ENCODE results near the gene TAOK1.

The TAOK1 gene

DNA sequence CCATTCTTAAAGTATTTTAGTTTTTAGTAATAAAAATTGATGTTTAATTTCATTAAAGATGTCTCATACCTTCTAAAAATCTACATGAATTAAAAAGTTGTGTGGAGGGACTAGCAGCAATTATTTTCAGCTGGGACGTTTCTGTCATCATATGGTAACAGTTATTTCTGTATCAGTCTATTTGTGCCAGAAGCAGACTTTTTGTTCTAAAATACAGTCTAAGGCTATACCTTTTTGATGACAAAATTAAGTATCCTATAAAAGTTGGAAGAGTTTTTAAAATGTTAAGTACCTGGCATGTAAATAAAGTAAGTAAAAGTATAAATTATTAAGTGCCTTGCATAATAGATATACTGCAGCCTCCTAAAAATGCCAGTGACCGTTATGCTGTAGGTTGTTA is 5.9 kb downstream of the TAOK1 start:
- H3K36me3 Mint-ChIP-seq: peaks cover 7% of the 10 kb centered on the region
- peaks cover 47% of the 10 kb centered on the region for H3K4me1 Mint-ChIP-seq (ENCODE audit: low read depth)
- no peaks in the 10 kb centered on the region for H3K27me3 Mint-ChIP-seq
- H3K27ac Mint-ChIP-seq: no peak overlapping the region
- H3K9me3 Mint-ChIP-seq (ENCODE audit: low read depth): no peaks in the 10 kb centered on the region
- no peak overlapping the region for H3K4me3 Mint-ChIP-seq

DNA sequence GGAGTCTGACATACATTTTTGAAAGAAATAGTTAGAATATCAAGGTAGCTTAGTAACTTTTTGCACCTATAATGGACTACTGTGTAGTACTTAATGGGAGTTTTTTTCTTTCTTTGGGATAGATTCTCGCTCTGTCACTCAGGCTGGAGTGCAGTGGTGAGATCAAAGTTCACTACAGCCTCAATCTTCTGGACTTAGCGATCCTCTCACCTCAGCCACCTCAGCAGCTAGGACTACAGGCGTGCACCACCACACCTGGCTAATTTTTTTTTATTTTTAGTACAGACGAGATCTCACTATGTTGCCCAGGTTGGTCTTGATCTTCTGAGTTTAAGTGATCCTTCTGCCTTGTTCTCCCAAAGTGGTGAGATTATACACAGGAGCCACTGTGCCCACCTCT is 9.5 kb downstream of the TAOK1 start:
- Mint-ChIP-seq H3K4me1 (ENCODE audit: low read depth) (peaks cover 33% of the 10 kb centered on the region), H3K9me3 (ENCODE audit: low read depth) (no peaks in the 10 kb centered on the region), H3K27ac (no peak overlapping the region), H3K36me3 (peaks cover 4% of the 10 kb centered on the region), H3K4me3 (no peak overlapping the region), H3K27me3 (no peaks in the 10 kb centered on the region)

DNA sequence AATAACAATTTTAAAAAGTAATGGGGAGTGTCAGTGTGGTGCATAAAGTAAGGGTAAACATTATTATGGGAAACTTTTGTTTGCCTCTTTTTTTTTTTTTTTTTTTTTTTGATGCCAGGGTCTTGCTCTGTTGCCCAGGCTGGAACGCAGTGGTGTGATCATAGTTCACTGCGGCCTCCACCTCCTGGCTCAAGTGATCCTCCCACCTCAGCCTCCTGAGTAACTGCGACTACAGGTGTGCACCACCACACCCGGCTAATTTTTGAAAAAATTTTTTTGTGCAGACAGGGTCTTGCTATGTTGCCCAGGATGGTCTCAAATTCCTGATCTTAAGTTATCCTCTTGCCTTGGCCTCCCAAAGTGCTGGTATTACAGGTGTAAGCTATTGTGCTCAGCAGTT is 10.7 kb downstream of the TAOK1 start:
- no peaks in the 10 kb centered on the region for H3K27me3 Mint-ChIP-seq
- no peak overlapping the region for H3K4me3 Mint-ChIP-seq
- no peak overlapping the region for H3K27ac Mint-ChIP-seq
- no peaks in the 10 kb centered on the region for H3K9me3 Mint-ChIP-seq (ENCODE audit: low read depth)
- H3K36me3 Mint-ChIP-seq: peaks cover 4% of the 10 kb centered on the region
- H3K4me1 Mint-ChIP-seq (ENCODE audit: low read depth): peaks cover 32% of the 10 kb centered on the region

DNA sequence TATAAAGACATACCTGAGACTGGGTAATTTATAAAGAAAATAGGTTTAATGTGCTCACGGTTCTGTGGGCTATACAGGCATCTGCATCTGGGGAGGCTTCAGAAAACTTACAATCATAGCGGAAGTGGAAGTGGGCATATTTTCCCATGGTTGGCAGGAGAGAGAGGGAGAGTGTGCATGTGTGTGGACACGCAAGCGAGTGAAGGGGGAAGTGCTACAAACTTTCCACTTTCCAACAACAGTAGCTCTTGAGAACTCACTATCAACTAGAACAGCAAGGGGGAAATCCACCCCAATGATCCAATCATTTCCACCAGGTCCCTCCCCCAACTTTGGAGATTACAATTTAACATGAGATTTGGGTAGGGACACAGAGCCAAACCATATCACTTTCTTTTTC is 11.1 kb downstream of the TAOK1 start:
- Mint-ChIP-seq H3K27me3 (no peaks in the 10 kb centered on the region), H3K4me3 (no peak overlapping the region), H3K36me3 (peaks cover 4% of the 10 kb centered on the region), H3K4me1 (ENCODE audit: low read depth) (peaks cover 33% of the 10 kb centered on the region), H3K27ac (no peak overlapping the region), H3K9me3 (ENCODE audit: low read depth) (no peaks in the 10 kb centered on the region)

DNA sequence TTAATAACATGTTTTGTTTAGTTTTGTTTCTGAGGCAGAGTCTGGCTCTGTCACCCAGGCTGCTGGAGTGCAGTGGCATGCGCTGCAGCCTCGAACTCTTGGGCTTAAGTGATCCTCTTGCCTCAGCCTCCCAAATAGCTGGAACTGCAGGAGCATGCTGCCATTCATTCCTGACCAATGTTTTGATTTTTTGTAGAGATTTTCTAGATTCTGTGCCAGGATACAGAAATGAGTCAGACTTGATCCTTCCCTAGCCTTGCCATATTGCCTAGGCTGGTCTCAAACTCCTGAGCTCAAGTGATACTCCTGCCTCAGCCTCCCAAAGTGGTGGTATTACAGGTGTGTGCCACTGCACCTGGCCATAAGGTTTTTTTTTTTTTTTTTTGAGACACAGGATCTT is 17.7 kb downstream of the TAOK1 start:
- no peaks in the 10 kb centered on the region for H3K9me3 Mint-ChIP-seq (ENCODE audit: low read depth)
- no peak overlapping the region for H3K27ac Mint-ChIP-seq
- H3K27me3 Mint-ChIP-seq: no peaks in the 10 kb centered on the region
- peaks cover 45% of the 10 kb centered on the region for H3K4me1 Mint-ChIP-seq (ENCODE audit: low read depth)
- no peak overlapping the region for H3K4me3 Mint-ChIP-seq
- peaks cover 2% of the 10 kb centered on the region for H3K36me3 Mint-ChIP-seq

DNA sequence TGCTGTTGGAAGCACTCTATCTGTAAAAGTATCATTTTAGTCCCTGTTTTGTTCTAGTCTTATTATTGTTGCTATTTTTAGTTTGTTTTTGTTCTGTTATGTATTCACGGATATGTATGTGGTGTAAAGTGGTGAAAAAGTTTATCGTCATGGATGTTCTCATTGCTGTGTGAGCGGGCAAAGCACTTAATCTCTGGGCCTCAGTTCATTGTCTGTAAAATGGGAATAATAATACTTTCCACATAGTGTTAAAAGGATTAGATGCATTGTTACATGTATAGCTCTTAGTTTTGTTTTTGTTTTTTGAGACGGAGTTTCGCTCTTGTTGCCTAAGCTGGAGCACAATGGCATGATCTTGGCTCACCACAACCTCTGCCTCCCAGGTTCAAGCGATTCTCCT is 19.8 kb downstream of the TAOK1 start:
- no peaks in the 10 kb centered on the region for H3K27me3 Mint-ChIP-seq
- H3K4me3 Mint-ChIP-seq: no peak overlapping the region
- H3K4me1 Mint-ChIP-seq (ENCODE audit: low read depth): peaks cover 42% of the 10 kb centered on the region
- H3K27ac Mint-ChIP-seq: no peak overlapping the region
- H3K36me3 Mint-ChIP-seq: peaks cover 2% of the 10 kb centered on the region
- H3K9me3 Mint-ChIP-seq (ENCODE audit: low read depth): no peaks in the 10 kb centered on the region

DNA sequence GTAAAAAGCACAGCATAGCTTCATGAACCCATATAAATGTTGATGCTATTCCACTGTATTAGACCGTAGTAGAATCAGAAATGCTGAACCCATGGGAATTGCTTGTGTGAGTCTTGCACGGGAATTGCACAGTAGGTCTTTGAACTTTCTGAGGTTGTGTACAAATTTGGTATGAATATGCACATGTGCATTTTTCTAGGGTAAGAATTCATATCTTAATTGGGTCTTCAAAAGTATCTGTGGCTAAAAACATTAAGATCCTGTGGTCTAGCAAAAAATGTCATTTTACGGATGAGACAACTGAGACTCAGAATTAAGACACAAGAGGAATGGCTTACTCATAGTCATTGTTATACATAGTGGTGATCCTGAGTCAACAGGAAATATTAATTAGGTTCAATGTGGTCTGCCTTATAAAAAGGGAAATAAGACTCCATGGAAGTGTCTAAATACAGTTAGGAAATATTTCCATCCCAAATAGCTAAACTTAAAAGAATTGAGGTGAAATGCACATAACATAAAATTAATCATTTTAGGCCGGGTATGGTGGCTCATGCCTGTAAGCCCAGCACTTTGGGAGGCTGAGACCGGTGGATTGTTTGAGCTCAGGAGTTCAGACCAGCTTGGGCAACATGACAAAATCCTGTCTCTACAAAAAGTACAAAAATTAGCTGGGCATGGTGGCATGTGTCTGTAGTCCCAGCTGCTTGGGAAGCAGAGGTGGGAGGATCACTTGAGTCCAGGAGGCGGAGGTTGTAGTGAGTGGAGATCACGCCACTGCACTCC is 22.8 kb downstream of the TAOK1 start:
- Mint-ChIP-seq H3K36me3 (peaks cover 2% of the 10 kb centered on the region), H3K27ac (peak overlapping the region; percentile 67), H3K4me1 (ENCODE audit: low read depth) (peaks cover 30% of the 10 kb centered on the region), H3K9me3 (ENCODE audit: low read depth) (no peaks in the 10 kb centered on the region), H3K27me3 (no peaks in the 10 kb centered on the region), H3K4me3 (no peak overlapping the region)

DNA sequence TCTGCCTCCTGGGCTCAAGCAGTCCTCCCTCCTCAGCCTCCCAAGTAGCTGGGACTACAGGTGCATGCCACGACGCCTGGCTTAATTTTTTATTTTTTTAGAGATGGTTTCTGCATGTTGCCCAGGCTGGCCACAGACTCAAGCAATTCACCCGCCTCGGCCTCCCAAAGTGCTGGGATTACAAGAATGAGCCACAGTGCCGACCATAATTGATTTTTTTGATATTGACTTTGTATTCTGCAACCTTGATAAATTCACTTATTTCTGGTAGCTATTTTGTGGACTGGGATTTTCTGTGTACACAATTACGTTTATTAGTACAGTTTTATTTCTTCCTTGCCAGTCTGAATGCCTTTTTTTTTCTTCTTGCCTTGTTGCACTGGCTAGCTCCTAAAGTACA is 30.0 kb downstream of the TAOK1 start:
- Mint-ChIP-seq H3K36me3 (no peaks in the 10 kb centered on the region), H3K4me1 (ENCODE audit: low read depth) (peaks cover 17% of the 10 kb centered on the region), H3K27ac (no peak overlapping the region), H3K27me3 (no peaks in the 10 kb centered on the region), H3K4me3 (no peak overlapping the region), H3K9me3 (ENCODE audit: low read depth) (no peaks in the 10 kb centered on the region)

DNA sequence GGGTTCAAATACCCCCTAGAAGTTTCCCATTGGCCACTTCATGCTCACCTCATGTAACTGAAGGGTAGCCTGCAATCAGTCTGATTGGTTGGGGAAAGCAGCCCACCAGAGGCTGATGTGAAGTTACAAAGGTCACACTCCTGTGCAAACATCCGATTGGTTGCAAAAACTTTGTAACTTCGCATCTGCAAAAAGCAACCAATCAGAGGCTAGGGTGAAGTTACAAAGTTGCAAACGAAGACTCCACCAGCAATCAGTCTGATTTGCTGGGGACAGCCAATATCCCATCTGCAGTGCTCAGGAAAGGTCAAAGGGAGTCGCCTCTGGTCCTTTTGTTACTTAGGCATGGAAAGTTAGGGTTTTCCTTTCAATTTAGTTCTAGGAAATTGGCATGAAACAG is 40.1 kb downstream of the TAOK1 start:
- Mint-ChIP-seq H3K27me3 (no peaks in the 10 kb centered on the region), H3K9me3 (ENCODE audit: low read depth) (no peaks in the 10 kb centered on the region), H3K4me1 (ENCODE audit: low read depth) (peaks cover 39% of the 10 kb centered on the region), H3K36me3 (peaks cover 10% of the 10 kb centered on the region), H3K4me3 (no peak overlapping the region), H3K27ac (no peak overlapping the region)

DNA sequence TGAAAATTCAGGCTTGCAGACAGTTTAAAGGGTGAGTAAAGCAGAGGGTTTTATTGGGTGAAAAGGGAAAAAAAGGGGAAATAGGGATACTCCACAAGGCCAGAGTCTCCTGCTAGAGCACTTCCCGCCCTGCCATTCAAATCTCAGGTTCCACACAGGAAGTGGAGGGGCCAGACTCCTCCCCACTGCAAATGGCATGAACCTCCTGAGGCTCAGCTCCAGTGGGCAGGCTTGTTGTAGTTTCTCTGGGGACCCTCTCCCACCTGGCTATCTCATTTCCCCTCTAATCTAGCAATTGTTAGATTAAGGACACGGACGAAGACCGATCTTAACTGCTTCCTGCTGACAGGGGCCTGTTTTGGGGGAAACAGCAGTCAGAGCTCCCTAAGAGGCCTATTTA is 43.4 kb downstream of the TAOK1 start:
- Mint-ChIP-seq H3K27ac (no peak overlapping the region), H3K27me3 (no peaks in the 10 kb centered on the region), H3K36me3 (peaks cover 7% of the 10 kb centered on the region)

DNA sequence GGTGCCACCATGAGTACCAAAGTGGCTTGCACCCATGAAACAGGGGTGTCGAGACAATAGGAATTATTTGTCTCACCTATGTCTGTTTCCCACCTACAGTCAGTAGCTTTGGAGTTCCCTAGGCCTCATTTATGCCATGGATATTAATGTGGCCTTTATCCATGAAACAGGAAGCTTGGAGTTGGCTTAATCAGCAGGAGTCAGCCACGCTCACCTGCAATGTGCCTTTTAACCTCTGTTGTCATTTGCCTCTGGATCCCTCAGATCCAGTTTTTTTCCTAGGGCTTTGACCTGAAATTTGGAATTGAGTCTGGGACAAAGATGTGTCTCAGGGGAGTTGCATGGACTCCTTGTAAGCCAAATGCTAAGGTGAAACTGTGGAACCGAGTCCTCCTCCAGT is 44.4 kb downstream of the TAOK1 start:
- Mint-ChIP-seq H3K27ac (no peak overlapping the region), H3K4me1 (ENCODE audit: low read depth) (peaks cover 31% of the 10 kb centered on the region), H3K4me3 (no peak overlapping the region), H3K27me3 (no peaks in the 10 kb centered on the region), H3K9me3 (ENCODE audit: low read depth) (no peaks in the 10 kb centered on the region), H3K36me3 (peaks cover 6% of the 10 kb centered on the region)

More for the DNA sequence above, 43.4 kb downstream of the TAOK1 start:
- Mint-ChIP-seq H3K4me1 (ENCODE audit: low read depth) (peaks cover 30% of the 10 kb centered on the region), H3K9me3 (ENCODE audit: low read depth) (no peaks in the 10 kb centered on the region), H3K4me3 (no peak overlapping the region)

DNA sequence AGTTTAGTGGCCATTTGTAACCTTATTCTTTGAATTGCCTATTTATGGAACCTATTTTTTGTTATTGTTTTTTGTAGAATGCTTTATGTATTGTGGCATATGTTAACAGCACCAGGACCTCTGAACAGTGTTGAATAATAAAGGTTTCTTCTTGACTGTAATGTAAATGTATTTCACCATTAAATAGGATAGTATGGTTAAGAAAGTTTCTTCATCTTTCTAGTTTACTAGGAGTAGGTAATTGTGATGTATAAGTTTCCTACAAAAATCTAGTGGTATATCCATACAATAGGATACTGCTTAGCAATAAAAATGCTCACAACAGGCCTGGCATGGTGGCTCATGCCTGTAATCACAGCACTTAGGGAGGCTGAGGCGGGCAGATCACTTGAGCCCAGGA is 52.3 kb downstream of the TAOK1 start:
- H3K27ac Mint-ChIP-seq: no peak overlapping the region

DNA sequence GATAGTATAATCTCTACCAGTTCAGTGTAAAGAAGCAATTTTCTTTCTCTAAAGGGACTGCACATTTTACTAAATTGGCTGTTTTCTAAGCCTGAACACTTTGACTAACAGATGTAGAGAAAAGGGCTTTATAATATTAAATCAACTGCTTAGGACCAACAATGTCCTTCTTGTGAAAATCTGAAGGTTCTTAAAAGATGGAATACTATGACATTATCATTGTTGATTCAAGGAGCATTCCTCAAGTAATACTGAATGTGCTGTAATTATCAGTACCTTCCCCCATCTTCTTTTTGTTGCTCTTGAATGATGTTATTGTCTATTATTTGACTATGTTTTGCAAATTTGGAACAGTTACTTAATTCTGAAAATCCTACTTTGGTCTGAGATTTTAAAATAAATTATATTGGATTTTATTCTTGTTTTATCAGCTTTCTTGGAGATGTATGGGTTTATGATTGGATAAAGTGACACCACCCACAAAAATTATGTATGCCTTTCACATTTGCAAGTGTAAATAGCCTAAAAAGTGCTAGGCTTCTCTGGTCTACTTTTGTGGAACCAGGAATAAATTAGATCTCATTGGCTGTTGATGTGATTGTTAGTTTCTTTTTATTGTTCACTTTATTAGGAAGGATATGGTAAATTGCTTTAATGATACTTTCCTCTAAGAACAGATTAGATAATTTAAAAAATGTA is 53.0 kb downstream of the TAOK1 start:
- Mint-ChIP-seq H3K4me3 (no peak overlapping the region), H3K9me3 (ENCODE audit: low read depth) (no peaks in the 10 kb centered on the region), H3K4me1 (ENCODE audit: low read depth) (peaks cover 56% of the 10 kb centered on the region), H3K36me3 (peaks cover 4% of the 10 kb centered on the region), H3K27me3 (no peaks in the 10 kb centered on the region), H3K27ac (peak overlapping the region; percentile 18)

More for the DNA sequence above, 52.3 kb downstream of the TAOK1 start:
- H3K27me3 Mint-ChIP-seq: no peaks in the 10 kb centered on the region
- no peak overlapping the region for H3K4me3 Mint-ChIP-seq
- H3K4me1 Mint-ChIP-seq (ENCODE audit: low read depth): peaks cover 52% of the 10 kb centered on the region
- no peaks in the 10 kb centered on the region for H3K9me3 Mint-ChIP-seq (ENCODE audit: low read depth)
- H3K36me3 Mint-ChIP-seq: peaks cover 4% of the 10 kb centered on the region

DNA sequence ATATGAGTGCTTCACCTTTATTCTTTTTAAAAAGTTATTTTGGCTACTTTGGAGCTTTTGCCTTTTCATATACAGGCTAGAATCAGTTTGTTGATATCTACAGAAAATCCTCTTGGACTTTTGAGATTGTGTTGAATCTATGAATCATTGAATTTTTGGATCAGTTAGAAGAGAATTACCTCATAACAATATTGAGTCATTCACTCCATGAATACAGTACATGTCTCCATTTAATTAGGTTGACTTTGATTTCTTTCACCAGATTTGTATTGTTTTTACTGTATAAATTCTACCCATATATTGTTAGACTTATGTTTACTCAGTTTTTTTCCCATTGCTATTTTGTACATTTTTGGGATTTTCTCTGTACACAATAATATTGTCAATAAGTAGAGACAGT is 54.4 kb downstream of the TAOK1 start:
- Mint-ChIP-seq H3K36me3 (peaks cover 3% of the 10 kb centered on the region), H3K4me1 (ENCODE audit: low read depth) (peaks cover 57% of the 10 kb centered on the region), H3K9me3 (ENCODE audit: low read depth) (no peaks in the 10 kb centered on the region), H3K27me3 (no peaks in the 10 kb centered on the region), H3K27ac (no peak overlapping the region), H3K4me3 (no peak overlapping the region)

DNA sequence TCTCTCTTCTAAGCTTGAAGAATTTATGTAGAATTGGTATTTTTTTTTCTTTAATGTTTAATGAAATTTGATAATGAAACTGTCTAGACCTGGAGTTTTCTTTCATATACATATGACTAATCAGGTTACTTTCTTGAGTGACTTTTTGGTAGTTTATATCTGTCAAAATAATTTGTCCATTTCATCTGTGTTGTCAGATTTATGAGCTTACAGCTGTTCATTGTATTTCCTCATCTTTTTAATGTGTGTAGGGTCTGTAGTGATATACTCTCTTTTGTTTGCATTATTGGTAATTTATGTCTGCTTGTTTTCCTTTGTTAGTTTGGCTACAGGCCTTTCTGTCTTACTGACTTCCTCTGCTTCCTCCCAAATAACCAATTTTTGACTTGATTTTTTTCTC is 55.7 kb downstream of the TAOK1 start:
- no peaks in the 10 kb centered on the region for H3K9me3 Mint-ChIP-seq (ENCODE audit: low read depth)
- peaks cover 5% of the 10 kb centered on the region for H3K36me3 Mint-ChIP-seq
- H3K27ac Mint-ChIP-seq: peak overlapping the region; percentile 55
- H3K4me3 Mint-ChIP-seq: peak overlapping the region; percentile 17
- no peaks in the 10 kb centered on the region for H3K27me3 Mint-ChIP-seq
- H3K4me1 Mint-ChIP-seq (ENCODE audit: low read depth): peaks cover 55% of the 10 kb centered on the region

All from activated naive CD8-positive, alpha-beta T cell (primary cell).